Measurements from ENCODE around the gene ZNF20. TPM values are rescaled to one million over a fixed set of nuclear protein-coding genes. Genes with fewer than 3 reads are reported as not detected.
"Not testable (repeated sequence)": the region's sequence is repeated elsewhere in the genome, so short reads cannot be mapped to it uniquely, and the experiment has no call there.

The ZNF20 gene
- total and polyA plus RNA-seq, 10 donors = 2.0 to 5.5 (median 3.7) TPM

DNA sequence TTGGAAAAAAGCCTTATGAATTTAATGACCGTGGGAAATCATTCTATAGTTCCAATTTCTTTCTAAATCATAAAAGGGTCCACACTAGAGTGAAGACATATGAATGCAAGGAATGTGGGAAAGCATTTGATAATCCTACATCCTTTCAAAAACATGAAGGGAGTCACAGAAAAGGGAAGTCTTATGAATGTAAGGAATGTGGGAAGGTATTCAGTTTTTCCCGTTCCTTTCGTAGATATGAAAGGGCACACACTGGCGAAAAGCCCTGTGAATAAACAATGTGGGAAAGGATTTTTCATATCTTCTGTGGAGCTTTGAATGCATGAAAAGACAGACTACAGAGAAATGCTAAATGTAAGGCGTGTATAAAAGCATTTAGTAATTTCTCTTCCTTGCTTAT is 27.0 kb downstream of the ZNF20 start:
- Histone ChIP-seq H3K36me3 (peaks cover 0 to 73% (median 2%) of the 10 kb centered on the region in 6 donors), H3K9me3 (peaks cover 0 to 59% (median 24%) of the 10 kb centered on the region in 8 donors), H3K4me3 (no peak overlapping the region), H3K27ac (no peak overlapping the region), H3K27me3 (replicated peaks in 1 of 7) (no peaks in the 10 kb centered on the region), H3K4me1 (no peaks in the 10 kb centered on the region)
- no peak for DNase-seq
- 88 to 97% (median 96%) methylated on average over 5 of the region's 5 CpGs for WGBS, 5 donors
- intact Hi-C loops (cut with DNase I; ENCODE audit: low total_unique reads) = no loop called here
- TF ChIP-seq CTCF (IDR thresholded peaks at IDR 0.05 in 8 of 11, conservative IDR thresholded peaks at IDR 0.05 in 3 of 11) = no peak
- TF ChIP-seq POLR2A (IDR thresholded peaks at IDR 0.05) = no peak
- TF ChIP-seq POLR2AphosphoS5 (IDR thresholded peaks at IDR 0.05) = no peak

- H3K27me3 ChIP-seq (replicated peaks in 1 of 7) = no peaks in the 10 kb centered on the region
- no peak for TF ChIP-seq POLR2AphosphoS5 (IDR thresholded peaks at IDR 0.05)
- TF ChIP-seq POLR2A (IDR thresholded peaks at IDR 0.05) = no peak
- TF ChIP-seq CTCF (IDR thresholded peaks at IDR 0.05 in 8 of 11, conservative IDR thresholded peaks at IDR 0.05 in 3 of 11) = no peak
- peaks cover 0 to 58% (median 24%) of the 10 kb centered on the region in 8 donors for H3K9me3 ChIP-seq
- H3K4me1 ChIP-seq = no peaks in the 10 kb centered on the region
- intact Hi-C loops (cut with DNase I; ENCODE audit: low total_unique reads) = no loop called here
- no peak overlapping the region for H3K27ac ChIP-seq
- peaks cover 0 to 73% (median 2%) of the 10 kb centered on the region in 6 donors for H3K36me3 ChIP-seq
- H3K4me3 ChIP-seq = no peak overlapping the region
- 76 to 93% (median 89%) methylated on average over 8 of the region's 8 CpGs for WGBS, 5 donors
- DNase-seq = no peak
These were observed 27.4 kb downstream of the ZNF20 start for GRCh38 chr19:12112701-12113100.

DNA sequence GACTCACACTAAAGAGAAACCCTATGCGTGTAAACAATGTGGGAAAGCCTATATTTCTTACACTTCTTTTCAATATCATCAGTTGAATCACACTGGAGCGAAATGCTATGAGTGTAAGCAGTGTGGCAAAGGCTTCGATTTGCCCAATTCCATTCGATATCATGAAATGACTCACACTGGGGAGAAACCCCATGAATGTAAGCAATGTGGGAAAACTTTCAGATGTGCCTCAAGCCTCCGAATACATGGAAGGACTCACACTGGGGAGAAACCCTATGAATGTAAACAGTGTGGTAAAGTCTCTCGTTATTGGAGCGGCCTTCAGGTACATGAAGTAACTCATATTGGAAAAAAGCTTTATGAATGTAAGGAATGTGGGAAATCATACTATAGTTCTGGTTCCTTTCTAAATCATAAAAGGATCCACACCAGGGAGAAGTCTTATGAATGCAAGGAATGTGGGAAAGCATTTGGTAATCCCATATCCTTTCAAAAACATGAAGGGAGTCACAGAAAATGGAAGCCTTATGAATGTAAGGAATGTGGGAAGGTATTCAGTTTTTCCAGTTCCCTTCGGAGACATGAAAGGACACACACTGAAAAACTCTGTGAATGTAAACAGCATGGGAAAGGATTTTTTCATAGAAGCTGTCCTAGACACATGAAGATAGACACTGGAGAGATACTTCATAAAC is 28.1 kb downstream of the ZNF20 start:
- intact Hi-C loops (cut with DNase I; ENCODE audit: low total_unique reads) = no loop called here
- TF ChIP-seq POLR2A (IDR thresholded peaks at IDR 0.05) (no peak), CTCF (IDR thresholded peaks at IDR 0.05 in 8 of 11, conservative IDR thresholded peaks at IDR 0.05 in 3 of 11) (no peak), POLR2AphosphoS5 (IDR thresholded peaks at IDR 0.05) (no peak)
- Histone ChIP-seq H3K27ac (no peak overlapping the region), H3K4me1 (no peaks in the 10 kb centered on the region), H3K36me3 (peaks cover 0 to 68% (median 2%) of the 10 kb centered on the region in 6 donors), H3K9me3 (peaks cover 0 to 52% (median 24%) of the 10 kb centered on the region in 8 donors), H3K27me3 (replicated peaks in 1 of 7) (no peaks in the 10 kb centered on the region), H3K4me3 (no peak overlapping the region)
- DNase-seq = no peak
- WGBS, 5 donors = 87 to 97% (median 96%) methylated on average over 8 of the region's 8 CpGs

GRCh38 chr19:12111176-12111575 is 29.0 kb downstream of the ZNF20 start:
- H3K9me3 ChIP-seq = peaks cover 0 to 51% (median 24%) of the 10 kb centered on the region in 8 donors
- H3K4me3 ChIP-seq = no peak overlapping the region
- no peak overlapping the region for H3K27ac ChIP-seq
- intact Hi-C loops (cut with DNase I; ENCODE audit: low total_unique reads) = no loop called here
- no peaks in the 10 kb centered on the region for H3K4me1 ChIP-seq
- DNase-seq = no peak
- 47 to 50% (median 50%) methylated on average over 2 of the region's 2 CpGs for WGBS, 5 donors
- H3K27me3 ChIP-seq (replicated peaks in 1 of 7) = no peaks in the 10 kb centered on the region
- TF ChIP-seq POLR2A (IDR thresholded peaks at IDR 0.05) = no peak
- TF ChIP-seq POLR2AphosphoS5 (IDR thresholded peaks at IDR 0.05) = no peak
- TF ChIP-seq CTCF (IDR thresholded peaks at IDR 0.05 in 8 of 11, conservative IDR thresholded peaks at IDR 0.05 in 3 of 11) = no peak
- peaks cover 0 to 65% (median 2%) of the 10 kb centered on the region in 6 donors for H3K36me3 ChIP-seq

GRCh38 chr19:12103909-12104308 is 36.2 kb downstream of the ZNF20 start:
- peaks cover 0 to 28% (median 8%) of the 10 kb centered on the region in 8 donors for H3K9me3 ChIP-seq
- WGBS, 5 donors = 91 to 98% (median 96%) methylated on average over 4 of the region's 4 CpGs
- H3K27me3 ChIP-seq (replicated peaks in 1 of 7); DNase-seq; H3K4me3 ChIP-seq; intact Hi-C loops (cut with DNase I; ENCODE audit: low total_unique reads); H3K4me1 ChIP-seq; H3K27ac ChIP-seq; H3K36me3 ChIP-seq: not testable (repeated sequence)
